ENCODE data around the gene TRAF1. TPM values are rescaled to one million over a fixed set of nuclear protein-coding genes. Genes with fewer than 3 reads are reported as not detected.

TRAF1 gene
- total and polyA plus RNA-seq, 4 donors, result 3.9 to 23.1 (median 6.1) TPM

GRCh38 chr9:120878188-120879130 lies 48.1 kb downstream of the TRAF1 start:
- DNase-seq, result no peak
- Histone ChIP-seq H3K9ac (ENCODE audit: insufficient read depth in 1 of 2, low read length in 2 of 2) (no peak overlapping the region), H3K4me3 (no peak overlapping the region), H3K27me3 (ENCODE audit: control insufficient read depth in 3 of 3, insufficient read depth in 3 of 3, low read length in 2 of 3) (no peaks in the 10 kb centered on the region), H3K27ac (ENCODE audit: low read depth in 1 of 2, low read length in 1 of 2) (no peak overlapping the region), H3K9me3 (ENCODE audit: control insufficient read depth in 4 of 4, insufficient read depth in 3 of 4, low read length in 3 of 4) (no peaks in the 10 kb centered on the region), H3K4me1 (ENCODE audit: control insufficient read depth in 5 of 5, insufficient read depth in 5 of 5, low read length in 5 of 5) (peaks cover 0 to 22% (median 4%) of the 10 kb centered on the region in 5 donors), H3K36me3 (ENCODE audit: control insufficient read depth in 4 of 4, insufficient read depth in 4 of 4, low read length in 4 of 4) (peaks cover 0 to 5% (median 1%) of the 10 kb centered on the region in 4 donors)
- no peak for ATAC-seq (ENCODE audit: insufficient read depth, low FRiP score)
- WGBS, 2 donors, result 79 to 83% methylated on average over 8 of the region's 8 CpGs
- no peak for TF ChIP-seq CTCF (IDR thresholded peaks at IDR 0.05; ENCODE audit: control extremely low read depth, extremely low read depth)

- Histone ChIP-seq H3K27me3 (ENCODE audit: control insufficient read depth in 3 of 3, insufficient read depth in 3 of 3, low read length in 2 of 3) (no peaks in the 10 kb centered on the region), H3K4me3 (peak overlapping the region; percentile 47), H3K36me3 (ENCODE audit: control insufficient read depth in 4 of 4, insufficient read depth in 4 of 4, low read length in 4 of 4) (peaks cover 0 to 8% (median 3%) of the 10 kb centered on the region in 4 donors), H3K9me3 (ENCODE audit: control insufficient read depth in 4 of 4, insufficient read depth in 3 of 4, low read length in 3 of 4) (no peaks in the 10 kb centered on the region), H3K9ac (ENCODE audit: insufficient read depth in 1 of 2, low read length in 2 of 2) (peak overlapping the region in 1 of 2 donors; percentile 76), H3K27ac (ENCODE audit: low read depth in 1 of 2, low read length in 1 of 2) (peak overlapping the region; percentile 42 to 93), H3K4me1 (ENCODE audit: control insufficient read depth in 5 of 5, insufficient read depth in 5 of 5, low read length in 5 of 5) (peaks cover 0 to 22% (median 4%) of the 10 kb centered on the region in 5 donors)
- WGBS, 2 donors, result 1 to 2% methylated on average over 60 to 63 of the region's 63 CpGs
- ATAC-seq (ENCODE audit: insufficient read depth, low FRiP score), result no peak
- peak; percentile 67 to 79 (median 75) for DNase-seq
- no peak for TF ChIP-seq CTCF (IDR thresholded peaks at IDR 0.05; ENCODE audit: control extremely low read depth, extremely low read depth)
Measured at GRCh38 chr9:120877276-120878034, 49.1 kb downstream of the TRAF1 start.

- peaks cover 0 to 8% (median 5%) of the 10 kb centered on the region in 4 donors for H3K36me3 ChIP-seq (ENCODE audit: control insufficient read depth in 4 of 4, insufficient read depth in 4 of 4, low read length in 4 of 4)
- H3K27ac ChIP-seq (ENCODE audit: low read depth in 1 of 2, low read length in 1 of 2), result peak within 1 kb of the TSS; percentile 67 to 93
- H3K27me3 ChIP-seq (ENCODE audit: control insufficient read depth in 3 of 3, insufficient read depth in 3 of 3, low read length in 2 of 3), result no peaks in the 10 kb centered on the region
- DNase-seq, result peak in 2 of 3 donors; percentile 34 to 49
- TF ChIP-seq CTCF (IDR thresholded peaks at IDR 0.05; ENCODE audit: control extremely low read depth, extremely low read depth), result no peak
- H3K9me3 ChIP-seq (ENCODE audit: control insufficient read depth in 4 of 4, insufficient read depth in 3 of 4, low read length in 3 of 4), result no peaks in the 10 kb centered on the region
- no peak for ATAC-seq (ENCODE audit: insufficient read depth, low FRiP score)
- WGBS, 2 donors, result 0 to 2% methylated on average over 22 to 45 of the region's 45 CpGs
- H3K4me3 ChIP-seq, result peak within 1 kb of the TSS; percentile 52
- peaks cover 0 to 22% (median 4%) of the 10 kb centered on the region in 5 donors for H3K4me1 ChIP-seq (ENCODE audit: control insufficient read depth in 5 of 5, insufficient read depth in 5 of 5, low read length in 5 of 5)
- H3K9ac ChIP-seq (ENCODE audit: insufficient read depth in 1 of 2, low read length in 2 of 2), result peak within 1 kb of the TSS in 1 of 2 donors; percentile 76
Measured at GRCh38 chr9:120876842-120877240, 49.8 kb downstream of the TRAF1 start, which contains the start of gene PHF19. TSS of gene PHF19 (minus strand) at chr9:120877188. CDS start at chr9:120874741, 2,447 bp downstream.
